ENCODE measurements around the gene TPM4.
"Not testable (repeated sequence)": the region's sequence is repeated elsewhere in the genome, so short reads cannot be mapped to it uniquely, and the experiment has no call there.

The TPM4 gene

DNA sequence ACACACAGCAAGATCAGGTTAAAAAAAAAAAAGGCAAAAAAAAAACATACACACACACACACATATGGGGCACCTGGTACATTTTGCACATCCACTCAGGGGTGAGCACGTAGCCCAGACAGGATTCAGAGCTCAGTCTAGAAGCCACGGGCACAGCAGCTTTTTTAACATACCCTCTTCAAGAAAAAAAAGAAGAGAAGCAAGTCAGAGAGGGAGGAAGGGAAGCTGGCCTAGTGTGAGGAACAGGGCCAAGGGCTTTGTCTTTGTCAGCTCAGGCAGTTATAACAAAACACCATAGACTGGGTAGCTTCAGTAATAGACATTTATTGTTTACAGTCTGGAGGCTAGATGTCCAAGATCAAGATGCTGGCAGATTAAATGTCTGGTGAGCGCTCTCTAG is 2.3 kb upstream of the TPM4 start:
- no peak for DNase-seq (ENCODE audit: low spot score)

GRCh38 chr19:16074488-16075365 is 1.6 kb upstream of the TPM4 start:
- no peak for DNase-seq (ENCODE audit: low spot score)

DNA sequence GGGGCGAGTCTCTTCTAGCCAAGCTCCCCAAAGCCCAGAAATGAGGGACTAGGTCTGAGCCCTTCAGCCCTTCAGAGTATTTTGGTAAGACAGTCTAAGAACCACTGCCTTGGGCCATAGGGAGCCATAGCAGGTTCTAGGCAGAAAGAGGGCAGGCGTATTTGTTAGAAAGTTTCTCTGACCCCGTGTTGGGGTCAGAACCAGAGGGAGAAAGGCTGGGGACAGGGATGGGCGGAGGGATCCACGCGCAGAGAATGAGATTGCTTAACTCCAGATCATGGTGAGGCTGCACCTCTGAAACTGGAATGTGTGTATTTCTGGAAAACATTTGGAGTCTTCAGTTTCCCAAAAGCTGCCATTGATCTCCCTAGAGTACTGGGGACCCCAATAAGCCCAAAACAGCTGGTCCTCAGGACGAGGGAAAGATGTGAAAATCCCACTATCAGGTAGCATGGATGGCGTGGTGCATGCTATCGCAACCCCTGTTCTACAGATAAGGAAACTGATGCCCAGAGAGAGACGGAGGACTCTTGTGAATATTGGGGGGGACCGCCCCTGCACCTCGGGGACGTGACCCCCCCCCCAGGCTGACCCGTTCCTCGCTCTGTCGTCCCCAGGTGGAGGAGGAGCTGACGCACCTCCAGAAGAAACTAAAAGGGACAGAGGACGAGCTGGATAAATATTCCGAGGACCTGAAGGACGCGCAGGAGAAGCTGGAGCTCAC is 703 bp upstream of the TPM4 start:
- DNase-seq (ENCODE audit: low spot score): no peak

GRCh38 chr19:16076958-16077611 is 790 bp downstream of the TPM4 start:
- no peak for DNase-seq (ENCODE audit: low spot score)

DNA sequence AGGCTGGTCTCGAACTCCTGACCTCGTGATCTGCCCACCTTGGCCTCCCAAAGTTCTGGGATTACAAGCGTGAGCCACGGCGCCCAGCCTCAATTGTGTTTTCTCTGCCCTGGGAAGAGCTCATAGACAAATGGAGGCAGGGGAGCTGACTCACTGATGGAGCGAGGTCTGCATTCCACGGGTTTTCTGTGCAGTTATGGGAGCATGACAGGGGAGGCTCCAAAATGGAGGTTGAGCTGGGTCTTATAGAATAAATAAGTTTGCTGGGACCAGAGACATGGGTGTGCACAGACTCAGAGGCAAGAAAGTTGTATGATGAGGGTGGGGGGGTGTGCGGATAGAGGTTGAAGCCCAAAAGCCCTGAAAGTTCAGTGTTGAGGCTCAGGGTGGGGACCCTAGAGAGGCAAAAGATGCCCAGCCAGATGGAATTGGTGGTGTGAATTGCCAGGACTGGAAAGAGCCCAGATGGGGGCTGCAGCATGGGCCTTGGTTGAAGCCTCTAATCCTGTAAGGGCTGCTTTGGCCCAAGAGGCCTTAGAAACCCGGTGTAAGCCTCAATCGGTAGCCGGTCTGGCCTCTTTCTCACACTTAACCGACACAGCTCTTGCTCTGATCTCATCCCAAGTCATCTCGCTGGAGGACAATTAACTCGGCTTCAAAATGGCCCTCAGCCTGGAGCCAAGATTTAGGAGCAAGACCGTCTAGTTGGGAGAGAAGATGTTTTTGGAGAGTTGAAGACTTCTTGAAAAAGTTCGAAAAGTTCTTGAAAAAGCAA is 1.9 kb downstream of the TPM4 start:
- DNase-seq (ENCODE audit: low spot score): no peak

DNA sequence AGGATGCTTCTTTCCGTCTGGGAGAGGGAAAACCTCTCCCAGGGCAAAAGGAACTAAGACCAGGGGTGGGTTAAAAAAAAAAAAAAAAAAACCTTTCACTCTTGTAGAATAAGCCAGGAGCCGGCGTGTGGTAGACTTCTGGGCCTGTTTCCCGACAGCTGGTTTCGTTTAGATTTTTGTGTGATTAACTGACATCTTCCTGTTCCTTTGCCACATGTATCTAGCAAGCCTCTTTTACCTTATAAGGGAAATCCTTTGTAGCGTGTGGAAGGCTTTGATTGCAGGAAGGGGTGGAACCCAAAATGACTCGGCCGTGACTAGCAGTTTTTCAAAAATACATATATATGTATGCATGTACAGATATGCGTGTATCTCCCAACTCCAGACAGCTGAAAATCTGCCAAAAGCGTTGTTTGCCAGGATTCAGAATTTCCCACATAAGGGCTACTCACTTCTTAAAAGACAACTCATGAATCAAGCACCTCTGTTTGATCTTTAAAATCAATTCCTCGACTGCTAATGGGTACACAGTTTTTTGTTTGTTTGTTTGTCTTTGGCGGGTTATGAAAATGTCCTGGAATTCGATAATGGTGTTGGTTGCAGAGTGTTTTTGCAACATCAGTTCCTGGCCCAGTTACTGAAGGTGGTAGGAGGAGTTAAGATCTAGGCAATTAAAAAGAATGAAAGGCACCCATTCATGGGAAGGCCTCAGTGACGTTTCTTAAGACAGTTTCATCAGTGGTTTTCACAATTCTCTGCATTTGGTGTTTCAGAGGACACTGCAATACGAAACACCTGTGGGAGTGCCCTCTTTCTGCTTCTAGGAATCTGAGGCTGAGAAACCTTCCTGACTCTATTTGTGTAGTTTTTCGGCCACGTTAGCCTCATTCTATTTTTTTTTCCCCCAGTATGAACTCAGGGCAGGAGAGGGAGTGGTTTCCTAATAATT is 2.7 kb downstream of the TPM4 start:
- peak; percentile 81 for DNase-seq (ENCODE audit: low spot score)

GRCh38 chr19:16084067-16084685 is 7.9 kb downstream of the TPM4 start:
- DNase-seq (ENCODE audit: low spot score): no peak

GRCh38 chr19:16085115-16085514 is 8.8 kb downstream of the TPM4 start:
- no peak for DNase-seq (ENCODE audit: low spot score)

DNA sequence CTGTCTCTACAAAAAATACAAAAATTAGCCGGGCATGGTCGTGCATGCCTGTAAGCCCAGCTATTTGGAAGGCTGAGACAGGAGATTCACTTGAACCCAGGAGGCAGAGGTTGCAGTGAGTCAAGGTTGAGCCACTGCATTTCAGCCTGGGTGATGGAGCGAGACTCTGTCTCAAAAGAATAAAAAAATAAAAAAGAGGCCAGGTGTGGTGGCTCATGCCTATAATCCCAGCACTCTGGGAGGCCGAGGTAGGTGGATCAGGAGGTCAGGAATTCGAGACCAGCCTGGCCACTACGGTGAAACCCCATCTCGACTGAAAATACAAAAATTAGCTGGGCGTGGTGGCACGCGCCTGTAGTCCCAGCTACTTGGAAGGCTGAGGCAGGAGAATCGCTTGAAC is 11.1 kb downstream of the TPM4 start:
- DNase-seq (ENCODE audit: low spot score): not testable (repeated sequence)

DNA sequence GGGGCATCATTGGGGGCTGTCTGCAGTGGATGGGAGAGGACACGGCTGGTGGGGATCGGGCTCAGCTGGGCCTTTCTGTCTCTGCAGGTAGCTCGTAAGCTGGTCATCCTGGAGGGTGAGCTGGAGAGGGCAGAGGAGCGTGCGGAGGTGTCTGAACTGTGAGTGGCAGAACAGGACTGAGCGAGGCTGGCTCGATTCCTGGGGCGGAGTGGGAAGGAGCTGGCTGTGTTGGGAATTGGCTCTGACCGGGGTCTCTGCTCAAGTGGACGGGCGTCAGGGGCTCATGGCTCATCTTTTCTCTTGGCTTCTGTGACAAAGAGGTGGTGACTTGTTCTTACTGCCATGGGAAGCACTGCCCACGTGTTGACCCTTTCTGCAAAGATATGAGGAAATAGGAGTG is 11.6 kb downstream of the TPM4 start:
- DNase-seq (ENCODE audit: low spot score): no peak

GRCh38 chr19:16088351-16089009 is 12.2 kb downstream of the TPM4 start:
- DNase-seq (ENCODE audit: low spot score): no peak

DNA sequence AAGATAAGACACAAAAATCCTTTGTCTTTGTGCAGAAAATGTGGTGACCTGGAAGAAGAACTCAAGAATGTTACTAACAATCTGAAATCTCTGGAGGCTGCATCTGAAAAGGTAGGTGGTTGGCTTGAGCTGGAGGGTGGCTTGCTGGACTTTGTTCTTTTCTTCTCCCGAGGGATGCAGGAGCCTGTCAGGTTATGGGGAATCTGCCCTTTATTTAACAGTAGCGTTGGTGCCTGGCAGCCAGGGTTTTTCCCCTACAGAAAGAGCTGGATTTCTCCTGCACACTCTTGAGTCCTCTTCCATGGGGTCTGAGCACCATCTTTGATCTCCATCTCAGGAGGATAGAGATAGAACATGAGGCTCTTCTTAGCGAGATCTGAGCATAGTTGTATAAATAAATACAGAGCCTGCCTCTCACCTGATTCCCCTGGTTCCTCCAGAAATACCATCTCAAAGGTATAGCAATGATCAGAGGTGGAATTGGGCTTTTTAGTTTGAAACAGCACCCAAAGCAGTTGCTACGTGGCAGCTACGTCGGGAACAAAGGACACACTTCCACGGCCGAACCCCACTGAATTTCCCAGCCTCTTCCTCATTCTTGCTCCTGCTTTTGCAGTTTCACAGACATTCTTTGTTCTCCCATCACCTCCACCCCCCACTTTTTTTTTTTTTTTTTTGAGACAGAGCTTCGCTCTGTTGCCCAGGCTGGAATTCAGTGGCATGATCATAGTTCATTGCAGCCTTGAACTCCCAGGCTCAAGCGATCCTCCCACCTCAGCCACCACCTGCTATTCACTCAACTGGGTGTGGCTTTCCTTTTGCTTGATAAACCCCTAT is 12.9 kb downstream of the TPM4 start:
- no peak for DNase-seq (ENCODE audit: low spot score)

GRCh38 chr19:16091546-16092475 is 15.5 kb downstream of the TPM4 start:
- no peak for DNase-seq (ENCODE audit: low spot score)

- no peak for DNase-seq (ENCODE audit: low spot score)
Observed at GRCh38 chr19:16094360-16095070, 18.2 kb downstream of the TPM4 start.

DNA sequence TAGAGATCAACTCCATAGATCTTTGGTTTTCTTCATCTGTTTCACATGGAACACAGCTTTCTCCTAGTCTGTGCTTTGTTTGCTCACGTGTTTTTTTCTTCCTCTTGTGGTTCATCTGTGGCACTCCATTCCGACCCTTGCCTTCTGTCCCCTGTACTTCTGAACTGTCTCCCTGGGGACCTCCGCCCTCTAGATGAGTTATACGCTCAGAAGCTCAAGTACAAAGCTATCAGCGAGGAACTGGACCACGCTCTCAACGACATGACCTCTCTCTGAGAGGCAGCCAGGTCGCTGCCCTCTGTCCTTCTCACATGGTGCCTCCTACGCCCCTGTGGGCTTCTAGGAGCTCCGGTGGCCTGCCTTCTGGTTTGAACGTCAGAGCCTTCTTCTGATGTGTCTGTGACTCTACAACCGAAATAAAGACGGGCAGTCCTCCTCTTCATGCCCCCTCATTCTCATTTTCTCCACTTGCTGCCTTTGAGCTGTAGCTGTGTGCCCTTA is 18.8 kb downstream of the TPM4 start:
- DNase-seq (ENCODE audit: low spot score): no peak

DNA sequence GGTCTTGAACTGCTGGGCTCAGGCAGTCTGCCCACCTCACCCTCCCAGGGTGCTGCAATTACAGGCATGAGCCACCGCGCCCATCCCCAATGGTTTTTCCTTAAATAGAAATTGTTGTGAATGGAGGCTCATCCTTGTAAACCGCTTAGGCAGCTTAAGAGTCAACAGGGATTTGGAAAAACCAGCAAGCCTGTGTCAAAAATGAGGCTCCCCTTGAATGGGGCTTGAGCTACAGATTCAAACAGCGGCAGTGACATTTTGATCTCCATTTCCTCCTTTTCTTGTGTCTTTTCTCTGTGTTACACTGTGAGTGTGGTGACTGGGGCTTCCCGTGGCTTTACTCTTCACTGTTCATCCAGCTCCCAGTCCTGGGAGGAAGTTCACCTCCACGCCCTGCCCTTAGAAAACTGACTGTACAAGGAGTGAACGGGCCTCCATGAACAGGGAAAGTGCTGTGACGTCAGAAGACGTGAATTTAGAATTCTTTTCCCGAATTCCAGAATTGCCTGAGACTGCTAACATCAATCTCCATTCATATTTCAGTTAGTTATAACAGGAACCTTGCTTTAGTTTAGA is 20.1 kb downstream of the TPM4 start:
- DNase-seq (ENCODE audit: low spot score): no peak

GRCh38 chr19:16098416-16098768 is 22.1 kb downstream of the TPM4 start:
- DNase-seq (ENCODE audit: low spot score): no peak
